Endothelial cell of umbilical vein (primary cell): ENCODE measurements around the gene FMNL3.

ENCODE experiments used
- EZH2 ChIP-seq: IDR thresholded peaks from 2 replicates; pipeline ENCODE4 v1.6.1; 2012; ENCODE audit warnings: borderline replicate concordance, low read depth, mild to moderate bottlenecking, moderate library complexity, low read length, inconsistent platforms; ENCODE audit not compliant: severe bottlenecking
- FOS ChIP-seq: IDR thresholded peaks from 2 replicates; pipeline ENCODE4 v1.6.1; 2011; ENCODE audit warnings: mild to moderate bottlenecking, low read length, moderate library complexity, borderline replicate concordance; ENCODE audit not compliant: insufficient read depth
- GATA2 ChIP-seq: IDR thresholded peaks from 2 replicates; pipeline ENCODE4 v1.7.0; 2011; ENCODE audit warnings: low read depth, mild to moderate bottlenecking, moderate library complexity, mixed read lengths, low read length; ENCODE audit not compliant: insufficient read length, insufficient read depth
- JUN ChIP-seq: IDR thresholded peaks from 2 replicates; pipeline ENCODE4 v1.6.1; 2011; ENCODE audit warnings: borderline replicate concordance, low read depth; ENCODE audit not compliant: insufficient read length, insufficient read depth
- MYC ChIP-seq: IDR thresholded peaks from one replicate; pipeline ENCODE4 v1.6.1; 2011; ENCODE audit warnings: mild to moderate bottlenecking, low read depth, low read length
- POLR2A ChIP-seq: IDR thresholded peaks from 2 replicates; pipeline ENCODE4 v1.6.1; 2012; ENCODE audit warnings: low read depth, mild to moderate bottlenecking, control low read depth, low read length
- POLR2AphosphoS5 ChIP-seq: IDR thresholded peaks from 2 replicates; pipeline ENCODE4 v1.6.1; 2012; ENCODE audit warnings: low read depth, mild to moderate bottlenecking, control low read depth, low read length, moderate library complexity; ENCODE audit not compliant: insufficient read depth
- TF ChIP-seq, protein P1 (sequence below), 2 donors: IDR thresholded peaks; 1 replicate in 1 of 2; 2 replicates in 1 of 2; pipeline ENCODE4 v1.5.1; 2011; ENCODE audit warnings: low read length in 2 of 2, mild to moderate bottlenecking in 2 of 2, moderate library complexity in 2 of 2, control low read depth in 1 of 2, inconsistent platforms in 1 of 2, low read depth in 1 of 2; ENCODE audit not compliant: insufficient read depth in 1 of 2; ENCODE audit errors: extremely low read depth in 1 of 2
- TF ChIP-seq, protein P2 (sequence below): IDR thresholded peaks from 2 replicates; pipeline ENCODE4 v1.6.1; 2011; ENCODE audit not compliant: insufficient read depth, insufficient read length

DNA sequence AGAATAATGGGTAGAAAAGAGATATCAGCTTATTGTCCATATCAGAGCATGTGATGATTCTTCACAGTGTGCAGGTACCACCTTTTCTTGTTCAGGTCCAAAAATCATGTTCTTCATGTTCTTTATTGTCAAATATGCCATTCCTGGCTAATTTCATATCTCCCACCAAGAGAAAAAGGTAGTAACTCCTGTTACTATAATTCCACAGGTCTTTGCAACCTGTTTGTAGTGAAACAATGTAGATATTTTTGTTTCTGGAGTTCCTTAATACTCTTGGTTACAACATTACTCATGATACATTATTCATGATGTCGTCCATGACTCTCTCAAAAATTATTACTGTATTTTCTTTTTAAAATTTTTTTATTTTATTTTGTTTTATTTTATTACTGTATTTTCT is 22.8 kb upstream of the FMNL3 start:
- TF ChIP-seq EZH2 (no peak), POLR2A (no peak), POLR2AphosphoS5 (no peak), JUN (no peak), FOS (no peak), MYC (no peak), GATA2 (no peak)
- TF ChIP-seq, protein P1, sequence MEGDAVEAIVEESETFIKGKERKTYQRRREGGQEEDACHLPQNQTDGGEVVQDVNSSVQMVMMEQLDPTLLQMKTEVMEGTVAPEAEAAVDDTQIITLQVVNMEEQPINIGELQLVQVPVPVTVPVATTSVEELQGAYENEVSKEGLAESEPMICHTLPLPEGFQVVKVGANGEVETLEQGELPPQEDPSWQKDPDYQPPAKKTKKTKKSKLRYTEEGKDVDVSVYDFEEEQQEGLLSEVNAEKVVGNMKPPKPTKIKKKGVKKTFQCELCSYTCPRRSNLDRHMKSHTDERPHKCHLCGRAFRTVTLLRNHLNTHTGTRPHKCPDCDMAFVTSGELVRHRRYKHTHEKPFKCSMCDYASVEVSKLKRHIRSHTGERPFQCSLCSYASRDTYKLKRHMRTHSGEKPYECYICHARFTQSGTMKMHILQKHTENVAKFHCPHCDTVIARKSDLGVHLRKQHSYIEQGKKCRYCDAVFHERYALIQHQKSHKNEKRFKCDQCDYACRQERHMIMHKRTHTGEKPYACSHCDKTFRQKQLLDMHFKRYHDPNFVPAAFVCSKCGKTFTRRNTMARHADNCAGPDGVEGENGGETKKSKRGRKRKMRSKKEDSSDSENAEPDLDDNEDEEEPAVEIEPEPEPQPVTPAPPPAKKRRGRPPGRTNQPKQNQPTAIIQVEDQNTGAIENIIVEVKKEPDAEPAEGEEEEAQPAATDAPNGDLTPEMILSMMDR (IDR thresholded peaks at IDR 0.05; ENCODE audit: extremely low read depth in 1 of 2, insufficient read depth in 1 of 2, low read depth in 1 of 2, low read length in 2 of 2): no peak
- TF ChIP-seq, protein P2, sequence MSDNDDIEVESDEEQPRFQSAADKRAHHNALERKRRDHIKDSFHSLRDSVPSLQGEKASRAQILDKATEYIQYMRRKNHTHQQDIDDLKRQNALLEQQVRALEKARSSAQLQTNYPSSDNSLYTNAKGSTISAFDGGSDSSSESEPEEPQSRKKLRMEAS: no peak
